ACC112 (cell line): Measurements from ENCODE around the gene PRPF8.

Experiments
- H2AFZ ChIP-seq: fragments of 200-600 bp; sonication (generic); one replicate; pipeline ENCODE4 v1.6.0; 2017; ENCODE audit warnings: antibody characterized with exemption, low read length; ENCODE audit not compliant: unreplicated experiment
- H3K27ac ChIP-seq: fragments of 200-600 bp; sonication (generic); 2 replicates; pipeline ENCODE4 v1.5.1; 2014; ENCODE audit warnings: low read depth, mild to moderate bottlenecking, antibody characterized with exemption, low read length, moderate library complexity
- H3K27me3 ChIP-seq: fragments of 200-600 bp; sonication (generic); 2 replicates; pipeline ENCODE4 v1.6.1; 2014; ENCODE audit warnings: mild to moderate bottlenecking, antibody characterized with exemption, low read length, moderate library complexity, mixed read lengths; ENCODE audit not compliant: insufficient read depth
- H3K36me3 ChIP-seq: fragments of 200-600 bp; sonication (generic); 2 replicates; pipeline ENCODE4 v1.6.1; 2016; ENCODE audit warnings: mild to moderate bottlenecking, antibody characterized with exemption, low read length, moderate library complexity, mixed read lengths; ENCODE audit not compliant: insufficient read depth
- H3K4me1 ChIP-seq: fragments of 200-600 bp; sonication (generic); one replicate; pipeline ENCODE4 v1.6.1; 2016; ENCODE audit warnings: low read length, mixed read lengths; ENCODE audit not compliant: insufficient read depth, unreplicated experiment, control insufficient read depth
- H3K4me3 ChIP-seq: fragments of 200-600 bp; sonication (generic); 2 replicates; pipeline ENCODE4 v1.5.1; 2014; ENCODE audit warnings: mild to moderate bottlenecking, low read depth, low read length
- H3K79me2 ChIP-seq: fragments of 200-600 bp; sonication (generic); one replicate; pipeline ENCODE4 v1.6.0; 2016; ENCODE audit warnings: low read length; ENCODE audit not compliant: control insufficient read depth, unreplicated experiment, insufficient read depth

The PRPF8 gene

DNA sequence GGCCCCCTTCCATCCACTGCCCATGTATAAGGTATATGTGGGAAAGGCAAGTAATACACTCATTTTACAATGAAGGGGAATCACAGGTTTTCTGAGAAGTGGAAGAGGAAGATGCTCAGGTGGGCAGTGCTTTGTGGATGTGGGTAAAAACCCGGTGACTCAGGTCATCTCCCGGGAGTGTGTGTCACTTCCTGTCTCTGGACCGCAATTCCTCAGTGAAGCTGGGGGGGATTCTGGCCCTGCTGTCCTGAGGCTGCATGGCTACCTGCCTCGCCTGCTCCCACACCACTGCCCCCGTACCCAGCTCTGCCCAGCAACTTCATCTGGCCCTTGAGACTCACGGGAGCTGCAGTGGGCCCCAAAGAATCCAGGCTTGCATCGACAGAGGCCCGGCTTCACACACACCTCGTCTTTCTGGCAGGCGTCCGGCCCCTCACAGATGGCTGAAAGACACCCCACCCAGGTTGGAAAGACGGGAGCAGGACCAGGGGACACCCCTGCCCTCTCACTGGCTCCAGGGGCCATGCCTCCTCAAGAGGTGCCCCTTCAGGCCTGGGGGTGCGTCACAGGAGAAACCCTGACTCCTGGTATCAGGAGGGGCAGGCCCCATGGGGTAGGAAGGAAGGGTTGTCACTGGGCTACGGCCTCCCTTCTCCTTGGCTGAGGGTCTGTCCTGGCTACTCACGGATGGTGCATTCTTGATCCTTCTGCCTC lies 40.0 kb downstream of the PRPF8 start:
- no peaks in the 10 kb centered on the region for H3K27me3 ChIP-seq
- H2AFZ ChIP-seq = no peak overlapping the region
- H3K4me3 ChIP-seq = no peak overlapping the region
- H3K79me2 ChIP-seq = no peaks in the 10 kb centered on the region
- no peak overlapping the region for H3K27ac ChIP-seq
- peaks cover 20% of the 10 kb centered on the region for H3K4me1 ChIP-seq
- H3K36me3 ChIP-seq = no peaks in the 10 kb centered on the region

DNA sequence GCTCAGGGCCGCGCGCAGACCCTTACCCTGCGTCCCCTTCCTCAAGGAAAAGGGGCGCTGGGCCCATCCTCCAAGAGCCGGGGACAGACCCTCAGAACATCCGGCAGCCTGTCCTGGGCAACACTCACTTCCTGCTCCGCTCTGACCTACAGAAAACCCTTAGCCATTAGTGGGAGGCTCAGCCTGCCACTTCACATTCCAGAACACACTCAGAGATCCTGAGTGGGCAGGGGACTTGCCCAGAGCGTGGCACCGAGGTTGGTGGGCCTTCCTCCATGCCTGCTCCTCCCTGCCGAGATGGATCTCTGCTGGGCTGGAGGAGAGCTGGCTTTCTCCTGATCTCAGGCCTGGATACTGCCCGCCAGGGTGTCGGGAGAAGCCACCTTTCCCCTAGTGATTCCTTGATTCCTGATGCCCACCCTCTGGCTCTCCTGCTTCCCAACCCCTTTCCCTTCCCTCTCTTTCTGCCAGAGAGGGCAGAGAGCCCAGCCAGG lies 40.6 kb downstream of the PRPF8 start:
- no peaks in the 10 kb centered on the region for H3K79me2 ChIP-seq
- H3K36me3 ChIP-seq = no peaks in the 10 kb centered on the region
- peaks cover 20% of the 10 kb centered on the region for H3K4me1 ChIP-seq
- H3K27ac ChIP-seq = no peak overlapping the region
- H2AFZ ChIP-seq = no peak overlapping the region
- H3K4me3 ChIP-seq = peak overlapping the region; percentile 74
- no peaks in the 10 kb centered on the region for H3K27me3 ChIP-seq

DNA sequence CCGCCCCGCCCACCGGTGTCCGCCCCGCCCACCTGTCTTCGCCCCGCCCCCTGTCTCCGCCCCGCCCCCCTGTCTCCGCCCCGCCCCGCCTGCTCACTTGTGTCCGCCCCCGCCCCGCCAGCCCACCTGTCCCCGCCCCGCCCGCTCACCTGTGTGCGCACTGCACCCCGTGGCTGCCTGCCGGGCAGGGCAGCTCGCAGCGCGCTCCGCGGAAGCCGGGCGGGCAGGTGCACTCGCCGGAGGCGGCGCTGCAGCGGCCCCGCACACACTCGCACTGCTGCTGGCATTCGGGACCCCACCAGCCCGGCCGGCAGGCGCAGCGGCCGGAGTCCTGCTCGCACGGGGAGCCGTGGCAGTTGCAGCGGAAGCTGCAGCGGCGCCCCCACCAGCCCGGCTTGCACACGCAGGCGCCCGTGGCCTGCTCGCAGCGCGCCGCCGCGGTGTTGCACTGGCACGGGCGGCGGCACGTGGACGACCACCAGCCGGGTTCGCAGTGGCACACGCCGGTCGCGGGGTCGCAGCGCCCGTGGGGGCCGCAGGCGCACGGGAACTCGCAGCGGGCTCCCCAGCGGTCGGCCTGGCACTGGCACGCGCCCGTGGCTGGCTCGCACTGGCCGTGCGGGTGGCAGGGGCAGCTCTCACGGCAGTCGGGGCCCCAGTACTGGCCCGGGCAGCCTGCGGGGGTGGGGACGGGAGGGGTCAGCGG lies 41.2 kb downstream of the PRPF8 start:
- H3K79me2 ChIP-seq = no peaks in the 10 kb centered on the region
- H3K36me3 ChIP-seq = no peaks in the 10 kb centered on the region
- no peaks in the 10 kb centered on the region for H3K27me3 ChIP-seq
- H3K27ac ChIP-seq = no peak overlapping the region
- H3K4me1 ChIP-seq = peaks cover 18% of the 10 kb centered on the region
- peak overlapping the region; percentile 74 for H3K4me3 ChIP-seq
- no peak overlapping the region for H2AFZ ChIP-seq

DNA sequence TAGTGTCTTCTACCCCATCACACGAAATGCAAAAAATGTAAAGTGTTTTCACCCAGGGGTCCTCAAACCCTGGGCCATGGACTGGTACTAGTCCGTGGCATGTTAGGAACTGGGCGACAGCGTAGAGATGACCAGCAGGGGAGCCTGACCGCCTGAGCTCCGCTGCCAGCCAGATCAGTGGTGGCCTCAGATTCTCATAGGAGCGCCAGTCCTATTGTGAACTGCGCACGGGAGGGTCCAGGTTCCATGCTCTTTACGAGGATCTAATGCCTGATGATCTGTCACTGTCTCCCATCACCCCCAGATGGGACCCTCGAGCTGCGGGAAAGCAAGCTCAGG lies 43.6 kb downstream of the PRPF8 start:
- H3K27ac ChIP-seq = no peak overlapping the region
- H2AFZ ChIP-seq = no peak overlapping the region
- H3K36me3 ChIP-seq = no peaks in the 10 kb centered on the region
- H3K4me1 ChIP-seq = peaks cover 12% of the 10 kb centered on the region
- H3K79me2 ChIP-seq = no peaks in the 10 kb centered on the region
- H3K27me3 ChIP-seq = no peaks in the 10 kb centered on the region
- no peak overlapping the region for H3K4me3 ChIP-seq

DNA sequence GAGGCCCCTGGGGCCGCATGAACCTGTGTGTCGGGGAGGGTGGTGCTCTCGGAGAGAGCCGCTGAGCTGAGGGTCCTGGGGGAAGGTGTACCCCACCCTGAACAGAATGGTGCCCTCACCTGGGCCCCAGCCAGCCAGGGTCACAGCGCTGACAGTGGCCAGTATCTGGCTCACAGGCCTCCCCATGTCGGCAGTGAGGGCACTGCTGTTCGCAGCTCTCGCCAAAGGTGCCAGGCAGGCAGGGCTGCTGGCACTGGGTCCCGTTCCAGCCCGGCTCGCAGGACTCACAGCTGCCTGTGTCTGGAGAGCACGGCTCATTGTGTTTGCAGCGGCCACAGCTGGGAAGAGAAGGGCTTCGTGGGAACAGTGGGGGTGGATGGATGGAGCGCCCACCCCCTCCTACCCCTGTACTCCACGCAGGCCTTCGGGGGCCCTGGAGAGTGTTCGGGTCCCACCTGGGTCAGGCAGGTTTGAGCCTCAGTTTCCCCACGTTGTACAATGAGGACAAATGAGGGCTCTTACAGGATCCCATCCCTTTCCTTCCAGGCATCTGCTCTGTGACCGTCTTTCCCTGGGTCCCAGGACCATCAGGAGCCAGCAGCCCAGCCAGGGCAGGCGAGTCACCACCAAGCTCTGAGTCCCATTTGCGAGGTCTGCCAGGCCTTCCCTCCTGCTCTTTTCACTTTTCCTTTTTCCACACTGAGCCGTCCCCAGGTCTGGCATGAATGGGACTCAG lies 44.2 kb downstream of the PRPF8 start:
- no peaks in the 10 kb centered on the region for H3K36me3 ChIP-seq
- peaks cover 12% of the 10 kb centered on the region for H3K4me1 ChIP-seq
- H3K27me3 ChIP-seq = no peaks in the 10 kb centered on the region
- no peak overlapping the region for H3K4me3 ChIP-seq
- no peak overlapping the region for H2AFZ ChIP-seq
- H3K79me2 ChIP-seq = no peaks in the 10 kb centered on the region
- no peak overlapping the region for H3K27ac ChIP-seq

DNA sequence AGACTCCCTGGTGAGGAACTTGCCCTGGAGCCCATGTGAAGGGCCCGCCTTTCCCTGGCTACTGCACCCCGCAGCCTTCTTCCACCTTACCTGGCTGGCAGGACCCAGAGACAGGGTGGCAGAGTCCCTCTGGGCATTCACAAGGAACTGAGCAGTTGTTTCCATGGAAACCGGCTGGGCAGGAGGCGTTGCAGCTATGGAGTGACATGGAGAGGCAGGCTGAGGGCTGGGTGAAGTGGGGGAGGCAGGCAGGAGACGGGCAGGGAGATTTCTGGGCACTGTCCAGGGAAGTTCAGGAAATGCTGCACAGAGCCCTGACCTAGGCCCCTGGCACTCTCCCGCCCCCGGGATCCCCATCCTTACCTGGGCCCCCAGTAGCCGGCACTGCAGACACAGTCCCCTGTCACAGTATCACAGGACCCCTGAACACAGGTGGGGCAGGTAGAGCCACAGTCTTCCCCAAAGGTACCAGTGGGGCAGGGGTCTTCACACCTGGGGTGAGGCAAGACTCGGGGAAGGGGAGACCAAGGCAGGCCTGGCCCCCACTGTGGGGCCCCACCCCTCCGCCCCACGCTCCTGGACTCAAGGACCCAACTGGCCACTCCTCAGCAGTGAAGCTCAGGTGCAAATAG lies 45.0 kb downstream of the PRPF8 start:
- H3K27me3 ChIP-seq = no peaks in the 10 kb centered on the region
- no peaks in the 10 kb centered on the region for H3K36me3 ChIP-seq
- H3K27ac ChIP-seq = no peak overlapping the region
- no peaks in the 10 kb centered on the region for H3K79me2 ChIP-seq
- peaks cover 10% of the 10 kb centered on the region for H3K4me1 ChIP-seq
- no peak overlapping the region for H3K4me3 ChIP-seq
- H2AFZ ChIP-seq = no peak overlapping the region

DNA sequence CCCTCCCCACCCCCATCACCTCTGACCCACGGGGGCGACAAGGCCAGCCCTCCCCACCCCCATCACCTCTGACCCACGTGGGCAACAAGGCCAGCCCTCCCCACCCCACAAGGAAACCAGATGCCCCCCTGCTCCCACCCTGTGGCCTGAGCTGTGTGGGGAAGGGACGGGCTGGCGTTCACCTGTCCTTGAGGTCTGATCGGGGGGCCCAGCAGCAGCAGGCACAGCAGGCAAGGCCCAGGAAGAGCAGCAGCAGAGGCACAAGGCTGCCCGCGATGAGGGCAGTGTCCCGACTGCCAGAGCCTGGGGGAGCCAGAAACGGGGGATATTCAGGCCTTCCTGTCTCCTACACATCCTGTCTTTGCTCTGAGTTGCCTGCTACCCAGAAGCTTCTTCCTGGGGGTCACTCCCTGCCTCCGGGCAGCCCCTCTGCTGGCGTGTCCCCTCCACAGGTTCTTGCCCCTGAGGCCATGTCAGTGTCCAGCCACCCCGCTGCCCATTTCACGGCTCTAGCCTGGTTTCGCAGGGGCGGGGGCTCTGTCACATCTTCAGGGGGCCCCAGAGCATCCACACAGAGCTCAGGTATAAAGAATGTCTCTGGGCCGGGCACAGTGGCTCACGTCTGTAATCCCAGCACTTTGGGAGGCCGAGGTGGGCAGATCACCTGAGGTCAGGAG lies 45.9 kb downstream of the PRPF8 start:
- H3K79me2 ChIP-seq = no peaks in the 10 kb centered on the region
- H3K27me3 ChIP-seq = no peaks in the 10 kb centered on the region
- H3K4me1 ChIP-seq = peaks cover under 1% of the 10 kb centered on the region
- no peak overlapping the region for H3K27ac ChIP-seq
- H3K36me3 ChIP-seq = no peaks in the 10 kb centered on the region
- H3K4me3 ChIP-seq = no peak overlapping the region
- H2AFZ ChIP-seq = no peak overlapping the region

DNA sequence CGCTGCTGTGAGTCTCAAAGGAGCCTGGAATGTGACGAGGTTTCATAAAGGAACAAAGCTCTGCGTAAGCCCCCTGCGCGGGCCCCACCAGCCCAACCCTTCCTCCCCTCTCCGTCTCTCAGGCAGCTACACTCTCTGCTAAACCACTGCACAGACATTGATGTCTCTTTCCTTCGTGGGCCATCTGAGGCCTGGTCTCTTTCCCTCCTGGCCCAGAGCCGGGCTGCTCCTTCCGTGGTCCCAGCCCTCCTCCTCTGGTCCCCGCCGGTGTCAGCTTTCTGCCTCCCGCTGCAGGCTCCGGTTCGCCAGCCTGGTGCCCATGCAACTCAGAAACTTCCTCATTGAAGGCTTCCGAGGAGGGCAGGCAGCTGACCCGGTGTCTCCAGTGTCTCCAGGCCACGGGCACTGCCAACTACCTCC lies 46.5 kb downstream of the PRPF8 start:
- H3K4me1 ChIP-seq = no peaks in the 10 kb centered on the region
- no peaks in the 10 kb centered on the region for H3K27me3 ChIP-seq
- H3K27ac ChIP-seq = no peak overlapping the region
- H3K79me2 ChIP-seq = no peaks in the 10 kb centered on the region
- H2AFZ ChIP-seq = no peak overlapping the region
- no peak overlapping the region for H3K4me3 ChIP-seq
- no peaks in the 10 kb centered on the region for H3K36me3 ChIP-seq

DNA sequence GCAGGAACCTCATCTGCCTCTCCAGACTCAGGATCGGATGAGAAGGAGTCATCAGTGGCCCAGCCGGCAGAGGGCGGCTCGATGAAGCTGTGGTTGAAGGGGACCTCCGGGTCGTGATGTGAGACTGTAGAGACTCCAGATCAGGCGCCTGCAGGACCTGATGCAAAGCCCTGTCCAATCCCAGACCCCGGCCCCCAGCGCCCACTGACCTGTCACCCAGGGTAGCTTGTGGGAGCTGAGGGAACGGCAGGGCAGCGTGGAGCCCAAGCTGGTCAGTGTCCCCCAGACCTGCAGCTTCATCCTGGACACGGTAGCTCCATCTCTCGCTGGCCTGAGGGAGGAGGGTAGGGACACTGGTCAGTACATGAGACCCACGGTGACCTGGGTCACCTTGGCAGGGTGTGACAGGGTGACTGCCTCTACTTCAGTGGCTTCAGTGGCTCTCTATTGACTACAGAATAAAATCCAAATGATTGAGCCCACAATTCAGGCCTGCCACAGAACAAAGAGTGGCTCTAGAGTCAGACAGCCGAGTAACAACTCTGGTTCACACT lies 47.9 kb downstream of the PRPF8 start:
- no peaks in the 10 kb centered on the region for H3K27me3 ChIP-seq
- no peak overlapping the region for H3K4me3 ChIP-seq
- no peaks in the 10 kb centered on the region for H3K79me2 ChIP-seq
- no peaks in the 10 kb centered on the region for H3K36me3 ChIP-seq
- H3K27ac ChIP-seq = no peak overlapping the region
- no peak overlapping the region for H2AFZ ChIP-seq
- H3K4me1 ChIP-seq = no peaks in the 10 kb centered on the region
